ENCODE measurements around the gene VPS26A.

VPS26A gene

GRCh38 chr10:69090685-69091084 is 33.3 kb upstream of the VPS26A start:
- Histone ChIP-seq H3K9me3 (ENCODE audit: control insufficient read depth, insufficient read depth, low read depth, low read length) (no peaks in the 10 kb centered on the region), H3K4me1 (ENCODE audit: control insufficient read depth, insufficient read depth, low read length) (no peaks in the 10 kb centered on the region), H3K27ac (ENCODE audit: extremely low read depth, low read depth, low read length) (no peak overlapping the region), H3K4me3 (ENCODE audit: low read depth, low read length) (no peak overlapping the region), H3K36me3 (ENCODE audit: control insufficient read depth in 2 of 2, insufficient read depth in 1 of 2, low read length in 2 of 2) (no peaks in the 10 kb centered on the region)
- TF ChIP-seq ZNF138 (tag by site-specific recombination; IDR thresholded peaks at IDR 0.05; ENCODE audit: borderline replicate concordance) (no peak), ZNF747 (tag by site-specific recombination; IDR thresholded peaks at IDR 0.05) (no peak), KLF8 (tag by site-specific recombination; IDR thresholded peaks at IDR 0.05) (no peak), ZFP3 (tag by site-specific recombination; IDR thresholded peaks at IDR 0.05; ENCODE audit: low read depth) (no peak), ZNF169 (tag by site-specific recombination; IDR thresholded peaks at IDR 0.05) (no peak), ZNF623 (tag by site-specific recombination; IDR thresholded peaks at IDR 0.05) (no peak), FEZF1 (tag by site-specific recombination; IDR thresholded peaks at IDR 0.05) (no peak), ZSCAN16 (tag by site-specific recombination; IDR thresholded peaks at IDR 0.05) (no peak), ZNF521 (tag by site-specific recombination; IDR thresholded peaks at IDR 0.05) (no peak)
- ChIA-PET POLR2A (no interaction called here), CTCF (no interaction called here)

DNA sequence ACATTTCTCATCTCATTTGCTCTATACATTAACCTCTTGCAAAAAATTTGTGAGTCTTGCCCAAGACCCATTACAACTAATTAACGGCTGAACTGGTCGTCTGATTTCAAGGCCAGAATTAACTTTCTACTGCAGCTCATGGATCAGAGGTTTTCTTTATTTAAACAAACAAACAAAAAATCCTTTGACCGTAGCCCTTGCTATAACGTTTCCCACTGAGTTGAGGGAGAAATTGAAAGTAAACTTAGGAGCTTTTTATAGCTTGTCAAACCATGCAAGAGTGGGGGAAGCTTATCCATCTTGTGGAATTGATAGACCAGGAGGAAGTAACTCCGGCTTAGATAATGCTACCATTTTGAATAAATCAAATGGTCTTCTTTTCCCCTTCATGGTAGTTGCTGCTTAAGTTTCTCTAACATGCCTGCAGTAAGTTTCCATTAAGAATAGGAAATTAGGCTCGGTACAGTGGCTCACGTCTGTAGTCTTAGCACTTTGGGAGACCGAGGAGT is 32.8 kb upstream of the VPS26A start:
- Histone ChIP-seq H3K4me1 (ENCODE audit: control insufficient read depth, insufficient read depth, low read length) (no peaks in the 10 kb centered on the region), H3K4me3 (ENCODE audit: low read depth, low read length) (no peak overlapping the region), H3K27ac (ENCODE audit: extremely low read depth, low read depth, low read length) (no peak overlapping the region), H3K9me3 (ENCODE audit: control insufficient read depth, insufficient read depth, low read depth, low read length) (no peaks in the 10 kb centered on the region), H3K36me3 (ENCODE audit: control insufficient read depth in 2 of 2, insufficient read depth in 1 of 2, low read length in 2 of 2) (no peaks in the 10 kb centered on the region)
- POLR2A ChIA-PET, result no interaction called here
- CTCF ChIA-PET, result interaction anchor here (0.7 to 1.6 kb wide), 2 partner anchors 28 to 139 kb away, joined by 3 read pairs; no protein-coding TSS in a partner anchor
- TF ChIP-seq, protein P1, sequence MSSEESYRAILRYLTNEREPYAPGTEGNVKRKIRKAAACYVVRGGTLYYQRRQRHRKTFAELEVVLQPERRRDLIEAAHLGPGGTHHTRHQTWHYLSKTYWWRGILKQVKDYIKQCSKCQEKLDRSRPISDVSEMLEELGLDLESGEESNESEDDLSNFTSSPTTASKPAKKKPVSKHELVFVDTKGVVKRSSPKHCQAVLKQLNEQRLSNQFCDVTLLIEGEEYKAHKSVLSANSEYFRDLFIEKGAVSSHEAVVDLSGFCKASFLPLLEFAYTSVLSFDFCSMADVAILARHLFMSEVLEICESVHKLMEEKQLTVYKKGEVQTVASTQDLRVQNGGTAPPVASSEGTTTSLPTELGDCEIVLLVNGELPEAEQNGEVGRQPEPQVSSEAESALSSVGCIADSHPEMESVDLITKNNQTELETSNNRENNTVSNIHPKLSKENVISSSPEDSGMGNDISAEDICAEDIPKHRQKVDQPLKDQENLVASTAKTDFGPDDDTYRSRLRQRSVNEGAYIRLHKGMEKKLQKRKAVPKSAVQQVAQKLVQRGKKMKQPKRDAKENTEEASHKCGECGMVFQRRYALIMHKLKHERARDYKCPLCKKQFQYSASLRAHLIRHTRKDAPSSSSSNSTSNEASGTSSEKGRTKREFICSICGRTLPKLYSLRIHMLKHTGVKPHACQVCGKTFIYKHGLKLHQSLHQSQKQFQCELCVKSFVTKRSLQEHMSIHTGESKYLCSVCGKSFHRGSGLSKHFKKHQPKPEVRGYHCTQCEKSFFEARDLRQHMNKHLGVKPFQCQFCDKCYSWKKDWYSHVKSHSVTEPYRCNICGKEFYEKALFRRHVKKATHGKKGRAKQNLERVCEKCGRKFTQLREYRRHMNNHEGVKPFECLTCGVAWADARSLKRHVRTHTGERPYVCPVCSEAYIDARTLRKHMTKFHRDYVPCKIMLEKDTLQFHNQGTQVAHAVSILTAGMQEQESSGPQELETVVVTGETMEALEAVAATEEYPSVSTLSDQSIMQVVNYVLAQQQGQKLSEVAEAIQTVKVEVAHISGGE (tag by site-specific recombination; conservative IDR thresholded peaks at IDR 0.05; ENCODE audit: low read depth), result no peak
- TF ChIP-seq PATZ1 (tag by site-specific recombination; IDR thresholded peaks at IDR 0.05) (no peak), ZNF2 (tag by site-specific recombination; IDR thresholded peaks at IDR 0.05) (no peak), ZBTB8A (tag by site-specific recombination; IDR thresholded peaks at IDR 0.05) (no peak), ZNF514 (tag by site-specific recombination; IDR thresholded peaks at IDR 0.05) (no peak), ZNF596 (tag by site-specific recombination; IDR thresholded peaks at IDR 0.05) (no peak), KLF10 (tag by site-specific recombination; IDR thresholded peaks at IDR 0.05) (no peak), INSM2 (tag by site-specific recombination; IDR thresholded peaks at IDR 0.05) (no peak), ZNF670 (tag by site-specific recombination; IDR thresholded peaks at IDR 0.05; ENCODE audit: low read depth) (no peak), ZNF24 (tag by site-specific recombination; IDR thresholded peaks at IDR 0.05) (no peak), ZNF624 (tag by site-specific recombination; IDR thresholded peaks at IDR 0.05) (no peak), BCL6B (tag by site-specific recombination; IDR thresholded peaks at IDR 0.05) (no peak), ZNF23 (tag by site-specific recombination; IDR thresholded peaks at IDR 0.05; ENCODE audit: borderline replicate concordance) (no peak), ZNF654 (tag by site-specific recombination; IDR thresholded peaks at IDR 0.05; ENCODE audit: low read depth) (no peak), ZSCAN30 (tag by site-specific recombination; IDR thresholded peaks at IDR 0.05) (no peak), SETDB1 (IDR thresholded peaks at IDR 0.05; ENCODE audit: insufficient read length, low read length) (no peak)
- TF ChIP-seq, protein P2, sequence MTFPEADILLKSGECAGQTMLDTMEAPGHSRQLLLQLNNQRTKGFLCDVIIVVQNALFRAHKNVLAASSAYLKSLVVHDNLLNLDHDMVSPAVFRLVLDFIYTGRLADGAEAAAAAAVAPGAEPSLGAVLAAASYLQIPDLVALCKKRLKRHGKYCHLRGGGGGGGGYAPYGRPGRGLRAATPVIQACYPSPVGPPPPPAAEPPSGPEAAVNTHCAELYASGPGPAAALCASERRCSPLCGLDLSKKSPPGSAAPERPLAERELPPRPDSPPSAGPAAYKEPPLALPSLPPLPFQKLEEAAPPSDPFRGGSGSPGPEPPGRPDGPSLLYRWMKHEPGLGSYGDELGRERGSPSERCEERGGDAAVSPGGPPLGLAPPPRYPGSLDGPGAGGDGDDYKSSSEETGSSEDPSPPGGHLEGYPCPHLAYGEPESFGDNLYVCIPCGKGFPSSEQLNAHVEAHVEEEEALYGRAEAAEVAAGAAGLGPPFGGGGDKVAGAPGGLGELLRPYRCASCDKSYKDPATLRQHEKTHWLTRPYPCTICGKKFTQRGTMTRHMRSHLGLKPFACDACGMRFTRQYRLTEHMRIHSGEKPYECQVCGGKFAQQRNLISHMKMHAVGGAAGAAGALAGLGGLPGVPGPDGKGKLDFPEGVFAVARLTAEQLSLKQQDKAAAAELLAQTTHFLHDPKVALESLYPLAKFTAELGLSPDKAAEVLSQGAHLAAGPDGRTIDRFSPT (tag by site-specific recombination; IDR thresholded peaks at IDR 0.05), result no peak
